Esophagus squamous epithelium (tissue), 4 donors: ENCODE results near the gene CLDN5.

ENCODE experiments used
- POLR2A ChIP-seq, 4 donors: fragments of 450-650 bp; IDR thresholded peaks; one replicate each; pipeline ENCODE4 v1.6.1; 2017; ENCODE audit warnings: antibody characterized with exemption in 4 of 4, mild to moderate bottlenecking in 4 of 4, moderate library complexity in 3 of 4
- TF ChIP-seq, protein P1 (sequence below), 6 experiments: fragments of 450-650 bp in 4 of 6; fragments of 200-600 bp in 2 of 6; sonication (generic) in 2 of 6; IDR thresholded peaks; one replicate each; pipeline ENCODE4 v1.5.1; 2016 to 2019; ENCODE audit warnings: antibody characterized with exemption in 6 of 6, mild to moderate bottlenecking in 4 of 6, moderate library complexity in 4 of 6

DNA sequence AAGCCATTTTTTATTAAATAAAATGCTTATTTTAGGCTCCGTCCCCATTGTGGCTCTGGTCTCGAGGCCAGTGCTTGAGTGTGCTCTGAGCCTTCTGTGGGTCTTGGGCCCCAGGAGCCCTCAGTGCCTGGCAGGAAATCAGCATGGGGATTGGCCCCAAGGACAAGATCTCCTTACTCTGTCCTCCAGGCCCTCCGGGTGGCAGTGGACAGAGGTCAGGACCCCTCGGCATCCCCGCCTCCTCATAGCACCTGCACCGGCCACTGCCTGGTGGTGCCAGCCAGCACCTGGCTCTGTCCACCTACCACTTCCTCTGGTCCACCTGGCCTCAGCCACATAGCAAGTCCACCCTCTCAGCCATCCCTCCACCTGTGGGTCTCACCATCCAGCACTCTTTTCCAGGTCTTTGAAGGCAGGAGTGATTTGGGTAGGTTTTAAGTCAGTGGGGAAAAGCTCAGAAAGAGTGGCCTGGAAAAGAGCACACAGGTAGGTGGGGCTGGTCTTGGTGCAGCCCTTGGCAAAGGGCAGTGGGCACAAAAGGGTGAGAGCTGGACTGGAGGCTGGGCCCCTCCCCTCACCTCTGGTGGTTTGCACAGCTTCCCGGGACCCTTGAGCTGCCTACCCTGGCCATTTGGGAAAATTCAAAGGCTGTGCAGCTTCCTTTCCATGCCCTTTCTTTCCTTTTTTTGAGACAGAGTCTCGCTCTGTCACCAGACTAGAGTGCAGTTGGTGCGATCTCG, 3.5 kb downstream of the CLDN5 start:
- TF ChIP-seq, protein P1, sequence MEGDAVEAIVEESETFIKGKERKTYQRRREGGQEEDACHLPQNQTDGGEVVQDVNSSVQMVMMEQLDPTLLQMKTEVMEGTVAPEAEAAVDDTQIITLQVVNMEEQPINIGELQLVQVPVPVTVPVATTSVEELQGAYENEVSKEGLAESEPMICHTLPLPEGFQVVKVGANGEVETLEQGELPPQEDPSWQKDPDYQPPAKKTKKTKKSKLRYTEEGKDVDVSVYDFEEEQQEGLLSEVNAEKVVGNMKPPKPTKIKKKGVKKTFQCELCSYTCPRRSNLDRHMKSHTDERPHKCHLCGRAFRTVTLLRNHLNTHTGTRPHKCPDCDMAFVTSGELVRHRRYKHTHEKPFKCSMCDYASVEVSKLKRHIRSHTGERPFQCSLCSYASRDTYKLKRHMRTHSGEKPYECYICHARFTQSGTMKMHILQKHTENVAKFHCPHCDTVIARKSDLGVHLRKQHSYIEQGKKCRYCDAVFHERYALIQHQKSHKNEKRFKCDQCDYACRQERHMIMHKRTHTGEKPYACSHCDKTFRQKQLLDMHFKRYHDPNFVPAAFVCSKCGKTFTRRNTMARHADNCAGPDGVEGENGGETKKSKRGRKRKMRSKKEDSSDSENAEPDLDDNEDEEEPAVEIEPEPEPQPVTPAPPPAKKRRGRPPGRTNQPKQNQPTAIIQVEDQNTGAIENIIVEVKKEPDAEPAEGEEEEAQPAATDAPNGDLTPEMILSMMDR (IDR thresholded peaks at IDR 0.05) = no peak
- no peak for TF ChIP-seq POLR2A (IDR thresholded peaks at IDR 0.05)
